NCI-H2196 (cell line): ENCODE measurements around the gene PPP1R7.
A peak's percentile ranks its signal among the peaks of the same experiment; 100 is the strongest.

ENCODE experiments used
- DNase-seq: peaks from one replicate; lab custom pipeline; 2025; ENCODE audit not compliant: unreplicated experiment; lab: John Stamatoyannopoulos, UW

PPP1R7 gene

DNA sequence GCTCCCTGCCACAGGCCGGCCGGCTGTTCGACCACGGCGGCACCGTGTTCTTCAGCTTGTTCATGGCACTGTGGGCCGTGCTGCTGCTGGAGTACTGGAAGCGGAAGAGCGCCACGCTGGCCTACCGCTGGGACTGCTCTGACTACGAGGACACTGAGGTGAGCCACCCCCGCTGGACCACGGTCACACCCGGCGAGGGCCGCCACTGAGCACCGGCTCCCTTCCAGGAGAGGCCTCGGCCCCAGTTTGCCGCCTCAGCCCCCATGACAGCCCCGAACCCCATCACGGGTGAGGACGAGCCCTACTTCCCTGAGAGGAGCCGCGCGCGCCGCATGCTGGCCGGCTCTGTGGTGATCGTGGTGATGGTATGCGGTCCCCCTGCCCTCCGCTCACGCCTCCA, 59.0 kb downstream of the PPP1R7 start:
- no peak for DNase-seq

DNA sequence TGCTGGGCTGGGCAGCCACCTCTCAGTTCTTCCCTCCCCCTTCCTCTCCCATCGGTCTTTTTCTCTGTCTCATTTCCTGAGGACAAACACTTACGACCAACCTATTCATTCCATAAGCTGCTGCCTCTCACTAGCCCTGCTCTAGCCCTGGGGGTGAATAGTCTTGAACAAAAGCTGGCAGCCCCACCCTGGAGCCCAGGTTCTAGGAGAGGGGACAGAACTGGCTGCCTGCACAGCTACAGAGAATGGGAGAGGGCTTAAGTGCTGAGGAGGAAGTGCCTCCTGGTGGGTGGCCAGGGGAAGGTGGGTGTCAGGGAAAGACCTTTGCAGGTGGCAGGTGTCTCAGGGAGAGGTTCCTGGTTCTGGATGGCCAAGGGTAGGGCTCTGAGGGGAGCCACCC, 61.0 kb downstream of the PPP1R7 start:
- DNase-seq: no peak

DNA sequence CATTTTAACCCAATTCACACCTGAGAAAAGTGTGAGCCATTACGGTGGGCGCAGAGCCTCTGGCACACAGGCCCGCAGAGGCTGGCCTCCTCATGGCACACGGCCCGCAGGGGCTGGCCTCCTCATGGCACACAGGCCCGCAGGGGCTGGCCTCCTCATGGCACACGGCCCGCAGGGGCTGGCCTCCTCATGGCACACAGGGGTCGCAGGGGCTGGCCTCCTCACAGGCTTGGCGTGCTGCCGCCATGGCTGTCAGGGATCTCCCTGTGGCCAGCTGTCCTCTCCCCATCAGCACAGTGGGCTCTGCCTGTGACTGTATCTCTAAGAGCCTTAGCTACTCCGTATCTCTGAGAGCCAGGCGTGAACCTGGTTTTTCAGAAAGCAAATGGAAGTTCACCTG, 62.8 kb downstream of the PPP1R7 start:
- no peak for DNase-seq

DNA sequence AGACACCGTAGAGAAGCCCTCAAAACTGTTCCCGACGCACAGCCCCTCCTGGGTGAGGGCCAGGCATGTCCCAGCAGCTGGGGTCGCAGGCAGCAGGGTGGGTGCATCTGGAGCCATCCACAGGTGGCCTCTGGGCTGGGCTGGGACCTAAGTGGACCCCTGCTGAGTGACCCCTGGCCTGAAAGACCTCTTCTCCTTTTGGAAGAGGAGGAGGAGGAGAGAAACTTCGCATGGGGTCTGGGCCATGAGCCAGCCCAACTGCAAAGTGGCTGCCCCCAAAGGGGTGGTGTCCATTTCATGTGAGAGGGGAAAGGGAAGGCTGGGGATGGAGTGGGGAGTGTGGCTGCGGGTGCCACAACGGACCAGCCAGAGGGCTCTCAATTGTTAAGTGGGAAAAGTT, 63.3 kb downstream of the PPP1R7 start:
- no peak for DNase-seq

DNA sequence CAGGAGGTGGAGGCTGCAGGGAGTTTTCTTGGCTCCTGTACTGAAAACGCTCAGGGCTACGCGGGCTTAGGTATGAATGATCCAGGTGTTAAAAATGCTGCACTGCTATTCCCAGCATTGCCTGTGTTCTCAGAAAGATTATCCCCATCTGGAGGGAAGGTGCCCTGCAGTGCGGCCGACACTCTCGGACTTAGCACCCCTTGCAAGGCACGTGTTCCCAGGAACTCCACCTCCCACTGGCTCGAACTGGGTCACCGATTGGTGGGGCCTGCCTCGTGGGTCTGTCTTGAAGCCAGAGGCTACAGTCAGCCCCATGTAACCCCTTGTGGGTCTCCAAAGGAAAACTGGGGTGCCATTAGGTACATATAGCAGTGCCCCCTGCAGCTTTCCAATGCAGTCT, 63.9 kb downstream of the PPP1R7 start:
- DNase-seq: no peak

DNA sequence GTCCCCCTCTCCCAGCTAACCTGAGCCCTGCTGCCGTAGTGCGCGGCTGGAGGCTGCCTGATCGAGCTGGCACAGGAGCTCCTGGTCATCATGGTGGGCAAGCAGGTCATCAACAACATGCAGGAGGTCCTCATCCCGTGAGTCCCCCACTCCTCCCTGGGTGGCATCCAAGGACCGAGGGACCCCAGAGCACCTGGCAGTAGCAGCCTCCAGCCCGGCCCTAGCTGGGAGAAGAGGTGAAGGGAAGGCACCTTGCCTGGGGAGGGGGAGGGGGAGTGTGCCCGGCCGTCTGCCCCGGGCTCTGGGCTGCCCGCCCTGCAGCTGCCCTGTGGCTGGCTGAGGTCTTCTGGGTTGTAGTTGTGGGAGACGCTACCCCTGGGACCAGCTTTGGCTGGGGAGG, 64.5 kb downstream of the PPP1R7 start:
- DNase-seq: no peak

DNA sequence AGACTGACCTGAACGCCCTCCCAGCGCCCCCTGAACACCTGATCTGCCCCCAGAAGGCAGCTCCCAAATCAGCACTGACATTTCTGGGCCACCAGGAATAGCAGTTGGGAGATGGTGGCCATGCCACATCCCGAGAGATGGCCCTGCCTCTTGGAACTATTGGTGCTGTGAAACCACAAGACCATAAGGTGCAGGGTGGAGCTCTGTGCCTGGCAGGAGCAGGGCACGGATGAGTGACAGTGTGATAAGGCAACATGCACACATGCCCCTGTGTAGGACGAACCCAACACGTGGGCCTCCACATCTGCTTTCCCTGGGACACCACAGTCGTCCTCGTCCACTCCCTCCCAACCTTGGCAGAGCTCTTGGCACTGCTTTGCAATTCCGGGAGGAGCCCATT, 65.2 kb downstream of the PPP1R7 start:
- DNase-seq: no peak

DNA sequence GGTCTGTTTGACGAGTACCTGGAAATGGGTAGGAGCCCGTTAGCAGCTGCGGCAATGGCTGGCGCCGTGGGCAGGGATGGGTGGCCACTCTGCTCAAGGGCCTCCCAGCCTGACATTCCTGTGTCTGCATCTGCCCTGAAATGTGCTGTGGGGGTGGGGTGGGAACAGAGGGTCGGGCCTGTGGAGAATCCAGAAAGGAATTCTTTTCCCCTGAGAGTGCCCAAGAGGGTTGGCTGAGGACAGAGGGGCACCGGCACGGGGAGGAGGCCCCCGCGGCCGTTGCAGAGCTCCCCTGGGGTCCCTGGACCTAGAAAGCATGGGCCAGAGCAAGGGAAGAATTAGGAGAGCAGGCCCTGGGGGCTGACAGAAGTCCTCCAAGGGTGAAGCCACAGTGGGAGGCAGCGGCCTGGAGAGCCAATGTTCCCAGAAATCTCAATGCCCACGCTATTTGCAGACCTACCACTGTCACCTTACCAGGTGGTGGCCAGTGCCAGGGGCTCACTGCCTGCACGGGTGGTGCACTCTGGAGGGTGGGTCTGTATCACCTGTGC, 66.0 kb downstream of the PPP1R7 start:
- DNase-seq: no peak

DNA sequence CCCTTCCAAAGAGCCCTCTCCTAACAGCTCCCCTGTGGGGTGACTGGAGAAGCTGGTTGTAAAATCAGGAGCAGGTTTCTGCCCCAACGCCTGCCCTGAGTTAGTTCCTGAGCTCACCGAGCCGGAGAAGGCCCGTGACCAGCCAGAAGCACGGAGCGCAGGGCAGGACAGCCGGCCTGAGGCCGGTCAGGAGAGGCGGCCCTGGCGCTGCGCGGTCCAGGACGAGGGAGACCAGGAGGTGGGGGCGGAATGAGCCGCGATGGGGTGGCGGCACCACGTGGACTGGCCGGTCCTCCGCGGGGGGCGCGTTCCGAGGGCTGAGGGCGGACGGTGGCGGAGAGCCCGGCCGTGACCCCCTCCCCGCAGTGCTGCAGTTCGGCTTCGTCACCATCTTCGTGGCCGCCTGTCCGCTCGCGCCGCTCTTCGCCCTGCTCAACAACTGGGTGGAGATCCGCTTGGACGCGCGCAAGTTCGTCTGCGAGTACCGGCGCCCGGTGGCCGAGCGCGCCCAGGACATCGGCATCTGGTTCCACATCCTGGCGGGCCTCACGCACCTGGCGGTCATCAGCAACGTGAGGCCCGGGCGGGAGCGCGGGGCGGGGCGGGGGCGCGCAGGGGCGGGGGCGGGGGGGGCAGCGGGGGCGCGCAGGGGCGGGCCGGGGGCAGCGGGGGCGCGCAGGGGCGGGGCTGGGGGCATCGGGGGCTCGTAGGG, 67.2 kb downstream of the PPP1R7 start:
- DNase-seq: peak; percentile 82

DNA sequence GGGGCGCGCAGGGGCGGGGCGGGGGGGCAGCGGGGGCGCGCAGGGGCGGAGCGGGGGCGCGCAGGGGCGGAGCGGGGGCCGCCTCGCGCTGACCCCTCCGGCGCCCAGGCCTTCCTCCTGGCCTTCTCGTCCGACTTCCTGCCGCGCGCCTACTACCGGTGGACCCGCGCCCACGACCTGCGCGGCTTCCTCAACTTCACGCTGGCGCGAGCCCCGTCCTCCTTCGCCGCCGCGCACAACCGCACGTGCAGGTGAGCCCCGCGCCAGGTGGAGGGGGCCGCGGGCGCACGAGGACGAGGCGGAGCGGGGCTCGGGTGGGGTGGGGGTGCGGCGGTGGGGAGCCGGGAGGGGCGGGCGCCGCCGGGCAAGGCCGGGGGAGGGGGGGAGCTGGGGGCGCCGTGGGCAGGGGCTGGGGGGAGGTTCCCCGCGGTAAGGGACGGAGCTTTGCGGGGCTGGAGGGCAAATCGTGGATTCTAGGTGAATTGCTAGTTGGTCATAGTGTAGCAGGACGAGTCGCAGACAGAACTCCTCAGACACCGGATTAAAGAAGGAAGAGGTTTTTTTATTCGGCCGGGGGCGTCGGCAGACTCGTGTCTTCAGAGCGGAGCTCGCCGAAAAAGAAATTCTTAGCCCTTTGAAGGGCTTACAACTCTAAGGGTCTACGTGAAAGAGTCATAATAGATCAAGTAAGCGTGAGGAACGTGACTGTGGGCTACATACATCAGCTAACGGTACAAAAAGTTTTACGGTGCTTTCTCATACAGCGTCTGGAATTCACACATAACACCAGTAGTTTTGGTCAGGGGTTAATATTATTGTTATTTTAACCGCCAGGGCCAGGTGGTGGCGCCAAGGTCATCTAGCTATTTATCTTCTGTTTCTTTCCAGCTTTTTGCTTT, 68.1 kb downstream of the PPP1R7 start:
- DNase-seq: peak; percentile 48

DNA sequence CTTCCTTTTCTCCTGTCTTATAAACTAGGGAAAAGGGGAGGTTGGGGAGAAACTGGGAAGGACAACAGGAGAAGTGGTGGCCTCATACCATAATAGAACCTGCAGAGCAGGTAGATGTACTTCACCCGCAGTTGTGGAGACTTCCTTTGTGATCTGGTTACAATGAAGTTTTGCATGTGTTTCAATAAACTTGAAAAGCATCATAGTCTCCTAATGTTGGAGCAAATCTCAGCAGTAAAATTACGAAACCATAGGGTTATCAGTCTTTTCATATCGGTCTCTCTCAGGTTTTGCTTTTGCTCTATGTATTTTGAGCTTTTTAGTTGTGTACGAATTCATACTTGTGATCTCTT, 68.7 kb downstream of the PPP1R7 start:
- no peak for DNase-seq

DNA sequence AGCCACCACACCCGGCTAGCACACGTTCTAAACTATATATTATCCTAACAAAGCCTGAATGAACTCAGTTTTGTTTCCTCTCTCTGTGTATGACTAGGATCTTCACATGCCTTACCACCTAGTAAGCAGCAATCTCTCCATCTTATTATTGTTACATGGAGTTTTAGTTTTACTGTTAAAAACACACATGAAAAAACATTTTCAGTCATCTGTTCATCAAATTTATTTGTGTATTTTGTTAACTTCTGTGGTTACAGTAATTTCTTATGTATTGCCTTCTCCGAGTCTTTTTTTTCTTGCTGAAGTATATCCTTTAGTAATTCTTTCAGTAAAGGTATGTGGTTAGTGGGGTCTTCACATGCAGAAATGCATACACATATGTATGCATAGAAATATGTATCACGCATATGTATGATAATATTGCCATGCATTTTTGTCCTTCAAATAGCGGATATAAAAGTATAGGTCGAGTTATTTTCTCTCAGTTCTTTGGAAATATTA, 69.6 kb downstream of the PPP1R7 start:
- DNase-seq: no peak

DNA sequence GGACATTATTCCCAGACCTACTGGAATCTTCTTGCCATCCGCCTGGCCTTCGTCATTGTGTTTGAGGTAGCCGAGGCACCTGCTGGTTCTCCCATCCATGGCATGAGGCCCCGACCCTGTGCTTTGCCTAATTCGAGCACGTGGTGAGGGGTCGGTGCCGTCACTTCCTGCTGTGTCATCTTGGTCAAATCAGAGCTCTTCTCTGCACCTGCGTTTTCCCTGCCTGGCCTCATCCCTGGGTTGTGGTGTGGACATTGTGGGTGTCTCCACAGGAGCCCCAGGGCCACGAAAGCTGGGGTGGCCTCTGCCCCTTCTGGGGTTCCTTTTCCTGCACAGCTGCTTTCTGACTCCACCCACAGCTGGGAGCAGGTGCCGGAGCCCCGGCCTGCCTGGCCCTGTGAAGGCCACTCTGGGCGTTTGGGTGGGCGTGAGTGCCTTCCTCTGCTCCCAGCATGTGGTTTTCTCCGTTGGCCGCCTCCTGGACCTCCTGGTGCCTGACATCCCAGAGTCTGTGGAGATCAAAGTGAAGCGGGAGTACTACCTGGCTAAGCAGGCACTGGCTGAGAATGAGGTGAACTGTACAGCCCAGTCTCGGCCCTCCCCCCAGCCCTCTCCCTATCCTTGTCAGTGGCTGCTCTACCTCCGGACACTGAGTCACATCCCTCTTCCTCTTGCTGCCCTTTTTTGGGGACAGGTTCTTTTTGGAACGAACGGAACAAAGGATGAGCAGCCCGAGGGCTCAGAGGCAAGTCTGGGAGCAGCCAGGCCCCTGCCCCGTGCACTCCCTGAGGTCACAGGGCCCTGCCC, 73.1 kb downstream of the PPP1R7 start:
- DNase-seq: no peak

DNA sequence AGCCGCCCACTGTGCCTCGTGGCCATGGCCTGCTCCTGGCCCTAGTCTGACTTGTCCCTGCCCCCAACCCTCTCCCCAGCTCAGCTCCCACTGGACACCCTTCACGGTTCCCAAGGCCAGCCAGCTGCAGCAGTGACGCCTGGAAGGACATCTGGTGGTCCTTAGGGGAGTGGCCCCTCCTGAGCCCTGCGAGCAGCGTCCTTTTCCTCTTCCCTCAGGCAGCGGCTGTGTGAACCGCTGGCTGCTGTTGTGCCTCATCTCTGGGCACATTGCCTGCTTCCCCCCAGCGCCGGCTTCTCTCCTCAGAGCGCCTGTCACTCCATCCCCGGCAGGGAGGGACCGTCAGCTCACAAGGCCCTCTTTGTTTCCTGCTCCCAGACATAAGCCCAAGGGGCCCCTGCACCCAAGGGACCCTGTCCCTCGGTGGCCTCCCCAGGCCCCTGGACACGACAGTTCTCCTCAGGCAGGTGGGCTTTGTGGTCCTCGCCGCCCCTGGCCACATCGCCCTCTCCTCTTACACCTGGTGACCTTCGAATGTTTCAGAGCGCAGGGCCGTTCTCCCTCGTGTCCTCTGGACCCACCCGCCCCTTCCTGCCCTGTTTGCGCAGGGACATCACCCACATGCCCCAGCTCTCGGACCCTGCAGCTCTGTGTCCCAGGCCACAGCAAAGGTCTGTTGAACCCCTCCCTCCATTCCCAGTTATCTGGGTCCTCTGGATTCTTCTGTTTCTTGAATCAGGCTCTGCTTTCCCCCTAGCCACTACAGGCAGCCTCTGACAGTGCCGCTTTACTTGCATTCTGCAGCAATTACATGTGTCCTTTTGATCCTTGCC, 74.0 kb downstream of the PPP1R7 start:
- DNase-seq: no peak

DNA sequence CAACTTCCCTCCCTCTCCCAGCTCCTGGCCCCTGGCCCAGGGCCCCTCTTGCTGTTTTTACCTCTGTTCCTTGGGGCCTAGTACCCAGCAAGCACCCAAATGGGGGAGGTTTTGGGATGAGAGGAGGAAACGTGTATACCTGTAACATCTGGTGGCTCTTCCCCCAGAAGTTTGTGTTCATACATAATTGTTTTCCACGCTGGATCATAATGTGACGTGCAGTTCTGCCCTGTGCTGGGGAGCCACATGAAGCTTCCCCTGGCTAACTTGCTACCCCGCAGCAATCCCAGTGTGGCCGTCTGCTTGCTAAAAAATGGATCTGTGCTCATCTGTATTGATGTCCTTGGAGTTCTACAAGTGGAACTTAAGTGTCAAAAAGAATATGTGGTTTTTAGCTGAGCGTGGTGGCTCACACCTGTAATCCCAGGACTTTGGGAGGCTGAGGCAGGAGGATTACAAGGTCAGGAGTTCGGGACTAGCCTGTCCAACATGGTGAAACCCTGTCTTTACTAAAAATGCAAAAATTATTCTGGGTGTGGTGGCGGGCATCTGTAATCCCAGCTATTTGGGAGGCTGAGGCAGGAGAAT, 74.7 kb downstream of the PPP1R7 start:
- no peak for DNase-seq

DNA sequence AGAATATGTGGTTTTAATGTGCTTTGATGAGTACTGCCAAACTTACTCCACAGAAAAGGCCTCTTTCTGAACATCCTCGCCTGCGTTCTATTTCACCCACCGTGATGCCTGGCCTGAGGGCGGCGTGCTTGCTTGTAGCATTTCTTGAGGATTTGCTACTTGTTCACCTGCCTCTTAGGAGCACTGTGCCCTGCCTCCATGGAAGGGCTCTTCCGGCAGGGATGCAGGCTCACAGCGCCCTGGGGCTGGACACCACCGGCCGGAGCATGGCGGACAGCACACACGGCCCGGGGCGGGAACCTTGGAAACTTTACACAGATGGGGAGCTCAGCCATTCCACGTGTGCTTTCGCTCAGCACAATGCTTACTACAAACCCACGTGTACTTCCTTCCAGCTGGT, 75.3 kb downstream of the PPP1R7 start:
- no peak for DNase-seq

DNA sequence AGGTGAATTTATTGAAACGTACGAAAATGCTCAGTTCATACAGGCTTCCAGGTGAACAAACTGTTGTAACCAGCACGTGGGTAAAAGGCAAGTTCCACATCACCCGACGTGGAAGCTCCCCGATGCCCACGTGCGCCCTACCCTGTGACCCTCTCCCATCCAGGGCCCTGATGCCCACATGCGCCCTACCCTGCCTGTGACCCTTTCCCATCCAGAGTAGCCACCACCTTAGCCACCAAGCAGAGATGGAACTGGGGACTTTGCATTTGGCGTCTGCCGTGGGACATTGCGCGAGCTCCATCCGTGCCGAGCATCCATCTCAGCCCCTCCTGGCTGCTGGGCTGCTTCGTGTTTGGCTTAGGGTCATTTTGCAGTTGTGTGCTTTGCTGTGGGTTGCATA, 75.7 kb downstream of the PPP1R7 start:
- DNase-seq: no peak

DNA sequence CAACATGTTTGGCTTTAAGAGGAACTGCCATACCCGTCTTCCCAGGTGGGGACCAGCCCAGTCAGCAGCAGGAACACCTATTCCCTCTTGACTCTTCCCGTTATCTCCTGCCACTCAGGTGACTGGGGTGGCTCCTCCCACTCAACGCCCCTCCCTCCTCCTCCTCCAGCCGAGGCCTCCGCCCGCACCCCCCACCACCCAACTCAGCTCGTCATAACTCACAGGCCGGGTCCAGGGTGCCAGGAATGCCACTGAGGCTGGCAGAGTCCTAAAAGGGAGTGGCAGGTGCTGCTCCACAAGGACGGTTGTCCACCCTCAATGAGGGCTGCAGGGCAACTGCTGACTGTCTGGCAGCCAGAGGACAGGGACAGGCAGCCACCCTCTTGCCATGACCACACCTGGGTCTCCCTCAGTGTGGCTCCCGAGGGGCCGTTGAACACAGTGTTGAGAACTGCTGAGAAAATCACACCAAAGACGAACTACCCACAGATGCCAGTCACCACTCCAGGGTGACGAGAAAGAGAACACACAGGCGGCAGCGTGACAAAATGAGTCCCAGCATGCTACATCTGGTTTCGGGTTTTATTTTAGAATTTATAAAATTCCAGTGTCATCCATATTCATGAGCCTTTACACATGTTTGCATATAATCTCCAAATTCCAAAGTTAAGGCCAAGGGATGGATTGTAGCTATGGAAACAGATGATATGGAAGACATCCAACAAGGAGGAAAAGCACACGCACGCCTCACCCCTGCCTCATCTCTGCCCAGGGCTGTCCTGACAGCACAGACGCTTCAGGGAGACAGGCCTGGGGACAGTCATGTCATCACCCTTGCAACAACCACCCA, 76.7 kb downstream of the PPP1R7 start:
- DNase-seq: no peak

DNA sequence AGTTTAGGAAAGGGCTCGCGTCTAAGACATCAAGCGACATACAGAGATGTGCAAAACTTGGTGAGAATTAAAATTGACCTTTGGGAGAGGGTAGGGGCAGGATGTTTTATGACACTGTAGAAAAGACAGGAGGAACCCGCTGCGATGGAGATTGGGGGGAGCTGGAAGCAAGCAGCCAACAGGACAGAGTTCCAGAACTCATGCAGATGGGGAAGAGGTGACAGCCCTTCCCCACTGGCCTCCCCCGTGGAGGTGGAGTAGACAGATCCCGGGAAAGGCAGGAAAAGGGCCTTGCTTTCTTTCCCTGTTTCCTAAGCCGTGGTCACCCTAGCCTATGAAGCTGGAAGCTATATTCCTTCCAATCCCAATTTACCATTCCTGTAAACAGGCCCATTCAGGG, 77.3 kb downstream of the PPP1R7 start:
- no peak for DNase-seq
